ENCODE data around the gene CNBP. TPM values are rescaled to one million over a fixed set of nuclear protein-coding genes. Genes with fewer than 3 reads are reported as not detected.

The CNBP gene
- total and polyA plus RNA-seq, 2 of the 13 experiments (the other 11 are each of a cell fraction or from before 2014, with no cell fraction given): 282 to 354 TPM

DNA sequence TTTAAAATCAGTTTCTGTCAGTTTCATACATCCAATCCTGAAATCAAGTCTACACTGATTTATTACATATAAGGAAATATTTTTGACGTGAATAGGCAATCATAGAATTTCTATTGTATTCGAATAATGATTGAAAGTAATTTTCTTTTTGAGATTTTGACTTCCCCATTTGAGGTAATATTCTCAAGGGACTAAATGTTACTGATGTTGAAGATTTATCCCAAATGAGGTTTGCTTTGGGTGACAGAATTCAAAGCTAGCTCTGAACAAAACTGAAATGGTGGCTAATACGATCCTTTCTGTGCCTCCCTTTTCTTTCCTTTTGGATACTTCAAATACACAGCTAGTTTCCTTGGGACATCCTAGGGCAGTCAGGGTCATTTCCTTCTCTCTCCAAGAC is 12.9 kb upstream of the CNBP start (continued):
- TF ChIP-seq, protein P1, sequence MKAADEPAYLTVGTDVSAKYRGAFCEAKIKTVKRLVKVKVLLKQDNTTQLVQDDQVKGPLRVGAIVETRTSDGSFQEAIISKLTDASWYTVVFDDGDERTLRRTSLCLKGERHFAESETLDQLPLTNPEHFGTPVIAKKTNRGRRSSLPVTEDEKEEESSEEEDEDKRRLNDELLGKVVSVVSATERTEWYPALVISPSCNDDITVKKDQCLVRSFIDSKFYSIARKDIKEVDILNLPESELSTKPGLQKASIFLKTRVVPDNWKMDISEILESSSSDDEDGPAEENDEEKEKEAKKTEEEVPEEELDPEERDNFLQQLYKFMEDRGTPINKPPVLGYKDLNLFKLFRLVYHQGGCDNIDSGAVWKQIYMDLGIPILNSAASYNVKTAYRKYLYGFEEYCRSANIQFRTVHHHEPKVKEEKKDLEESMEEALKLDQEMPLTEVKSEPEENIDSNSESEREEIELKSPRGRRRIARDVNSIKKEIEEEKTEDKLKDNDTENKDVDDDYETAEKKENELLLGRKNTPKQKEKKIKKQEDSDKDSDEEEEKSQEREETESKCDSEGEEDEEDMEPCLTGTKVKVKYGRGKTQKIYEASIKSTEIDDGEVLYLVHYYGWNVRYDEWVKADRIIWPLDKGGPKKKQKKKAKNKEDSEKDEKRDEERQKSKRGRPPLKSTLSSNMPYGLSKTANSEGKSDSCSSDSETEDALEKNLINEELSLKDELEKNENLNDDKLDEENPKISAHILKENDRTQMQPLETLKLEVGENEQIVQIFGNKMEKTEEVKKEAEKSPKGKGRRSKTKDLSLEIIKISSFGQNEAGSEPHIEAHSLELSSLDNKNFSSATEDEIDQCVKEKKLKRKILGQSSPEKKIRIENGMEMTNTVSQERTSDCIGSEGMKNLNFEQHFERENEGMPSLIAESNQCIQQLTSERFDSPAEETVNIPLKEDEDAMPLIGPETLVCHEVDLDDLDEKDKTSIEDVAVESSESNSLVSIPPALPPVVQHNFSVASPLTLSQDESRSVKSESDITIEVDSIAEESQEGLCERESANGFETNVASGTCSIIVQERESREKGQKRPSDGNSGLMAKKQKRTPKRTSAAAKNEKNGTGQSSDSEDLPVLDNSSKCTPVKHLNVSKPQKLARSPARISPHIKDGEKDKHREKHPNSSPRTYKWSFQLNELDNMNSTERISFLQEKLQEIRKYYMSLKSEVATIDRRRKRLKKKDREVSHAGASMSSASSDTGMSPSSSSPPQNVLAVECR (CRISPR knock-in tag; IDR thresholded peaks at IDR 0.05; ENCODE audit: borderline replicate concordance): no peak
- no peak for TF ChIP-seq PRPF4 (IDR thresholded peaks at IDR 0.05; ENCODE audit: low read depth, low read length, poor library complexity, severe bottlenecking)
- no peak for TF ChIP-seq MTA1 (CRISPR knock-in tag; IDR thresholded peaks at IDR 0.05; ENCODE audit: borderline replicate concordance)
- no peak for TF ChIP-seq MEIS1 (CRISPR knock-in tag; IDR thresholded peaks at IDR 0.05; ENCODE audit: borderline replicate concordance)
- no peak for TF ChIP-seq RCOR2 (CRISPR knock-in tag; IDR thresholded peaks at IDR 0.05)
- TF ChIP-seq POLR2AphosphoS2 (IDR thresholded peaks at IDR 0.05; ENCODE audit: low read depth, low read length): no peak
- TF ChIP-seq, protein P2, sequence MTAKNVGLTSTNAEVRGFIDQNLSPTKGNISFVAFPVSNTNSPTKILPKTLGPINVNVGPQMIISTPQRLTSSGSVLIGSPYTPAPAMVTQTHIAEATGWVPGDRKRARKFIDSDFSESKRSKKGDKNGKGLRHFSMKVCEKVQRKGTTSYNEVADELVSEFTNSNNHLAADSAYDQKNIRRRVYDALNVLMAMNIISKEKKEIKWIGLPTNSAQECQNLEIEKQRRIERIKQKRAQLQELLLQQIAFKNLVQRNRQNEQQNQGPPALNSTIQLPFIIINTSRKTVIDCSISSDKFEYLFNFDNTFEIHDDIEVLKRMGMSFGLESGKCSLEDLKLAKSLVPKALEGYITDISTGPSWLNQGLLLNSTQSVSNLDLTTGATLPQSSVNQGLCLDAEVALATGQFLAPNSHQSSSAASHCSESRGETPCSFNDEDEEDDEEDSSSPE (CRISPR knock-in tag; IDR thresholded peaks at IDR 0.05): no peak

All from HepG2 (cell line).